Neural cell (in vitro differentiated cells): ENCODE results near the gene ZFP3.
"Not testable (repeated sequence)": the region's sequence is repeated elsewhere in the genome, so short reads cannot be mapped to it uniquely, and the experiment has no call there.

Source experiments
- CTCF ChIP-seq: fragments of 450-650 bp; IDR thresholded peaks from 2 replicates; pipeline ENCODE4 v1.5.1; 2014; ENCODE audit warnings: antibody characterized with exemption, mild to moderate bottlenecking, moderate library complexity; ENCODE audit not compliant: poor library complexity, severe bottlenecking
- EZH2 ChIP-seq: fragments of 200-600, 300-800 bp; shearing (Covaris generic), sonication (generic); IDR thresholded peaks from 2 replicates; pipeline ENCODE4 v1.6.1; 2014; ENCODE audit warnings: antibody characterized with exemption, low read length, borderline replicate concordance, mild to moderate bottlenecking; ENCODE audit not compliant: insufficient read depth, poor library complexity, severe bottlenecking
- REST ChIP-seq: IDR thresholded peaks from 2 replicates; pipeline ENCODE4 v1.6.1; 2012; ENCODE audit warnings: borderline replicate concordance

GRCh38 chr17:5136580-5137412, 58.5 kb downstream of the ZFP3 start:
- not testable (repeated sequence) for TF ChIP-seq EZH2, REST, CTCF
